CD14-positive monocyte (primary cell): ENCODE measurements around the gene CABP4. TPM values are rescaled to one million over a fixed set of nuclear protein-coding genes. Genes with fewer than 3 reads are reported as not detected.
A peak's percentile ranks its signal among the peaks of the same experiment; 100 is the strongest.

Source experiments
- DNase-seq, 3 donors: peaks; one replicate each; pipeline ENCODE4 v3.0.0-alpha.2; 2011 to 2022
- H2AFZ ChIP-seq: 2 replicates; pipeline ENCODE4 v1.6.0; 2012; ENCODE audit warnings: mild to moderate bottlenecking, low read depth, low read length, inconsistent platforms; ENCODE audit not compliant: insufficient read depth, poor library complexity, severe bottlenecking
- H3K27ac ChIP-seq, 2 donors: 1 replicate in 1 of 2; 2 replicates in 1 of 2; pipeline ENCODE4 v1.5.1; 2012 to 2013; ENCODE audit warnings: low read length in 2 of 2, control low read depth in 1 of 2, inconsistent platforms in 1 of 2, low read depth in 1 of 2, mild to moderate bottlenecking in 1 of 2
- H3K27me3 ChIP-seq, 2 donors: one replicate each; pipeline versions ENCODE4 v1.6.0 to v1.6.1; 2011 to 2013; ENCODE audit warnings: low read length in 2 of 2; ENCODE audit not compliant: control insufficient read depth in 2 of 2, insufficient read depth in 2 of 2
- H3K36me3 ChIP-seq, 2 donors: replicated peaks in 1 of 2; 1 replicate in 1 of 2; 2 replicates in 1 of 2; pipeline versions ENCODE4 v1.5.1 to v1.6.1; 2012 to 2013; ENCODE audit warnings: low read length in 2 of 2, control low read depth in 1 of 2, inconsistent platforms in 1 of 2, mild to moderate bottlenecking in 1 of 2; ENCODE audit not compliant: insufficient read depth in 2 of 2, control insufficient read depth in 1 of 2
- H3K4me1 ChIP-seq, 2 donors: 1 replicate in 1 of 2; 2 replicates in 1 of 2; pipeline versions ENCODE4 v1.5.1 to v1.6.1; 2012 to 2013; ENCODE audit warnings: low read length in 2 of 2, control low read depth in 1 of 2, inconsistent platforms in 1 of 2, mild to moderate bottlenecking in 1 of 2, moderate library complexity in 1 of 2; ENCODE audit not compliant: insufficient read depth in 2 of 2, control insufficient read depth in 1 of 2
- H3K4me2 ChIP-seq: replicated peaks from 2 replicates; pipeline ENCODE3; 2012; ENCODE audit warnings: low read length, moderate library complexity, mild to moderate bottlenecking; ENCODE audit not compliant: poor library complexity, severe bottlenecking; ENCODE audit errors: extremely low read depth
- H3K4me3 ChIP-seq, 3 experiments: fragments of 200-600 bp in 1 of 3; sonication (generic) in 1 of 3; replicated peaks in 1 of 3; 1 replicate in 2 of 3; 2 replicates in 1 of 3; pipeline ENCODE4 v1.5.1; 2011 to 2013; ENCODE audit warnings: low read length in 3 of 3, mild to moderate bottlenecking in 3 of 3, control low read depth in 2 of 3, low read depth in 2 of 3, inconsistent platforms in 1 of 3, moderate library complexity in 1 of 3
- H3K79me2 ChIP-seq: 2 replicates; pipeline ENCODE4 v1.6.0; 2012; ENCODE audit warnings: mild to moderate bottlenecking, control low read depth, inconsistent platforms, low read length, moderate library complexity; ENCODE audit not compliant: insufficient read depth
- H3K9ac ChIP-seq: 2 replicates; pipeline ENCODE4 v1.6.0; 2017; ENCODE audit warnings: low read length, mild to moderate bottlenecking; ENCODE audit not compliant: insufficient read depth, poor library complexity, severe bottlenecking
- H3K9me3 ChIP-seq, 2 donors: replicated peaks in 1 of 2; 1 replicate in 1 of 2; 2 replicates in 1 of 2; pipeline versions ENCODE4 v1.5.1 to v1.6.1; 2012 to 2013; ENCODE audit warnings: low read length in 2 of 2, control low read depth in 1 of 2; ENCODE audit not compliant: control insufficient read depth in 1 of 2, insufficient read depth in 1 of 2
- H4K20me1 ChIP-seq: 2 replicates; pipeline ENCODE4 v1.6.0; 2012; ENCODE audit warnings: mild to moderate bottlenecking, low read length, control low read depth, moderate library complexity; ENCODE audit not compliant: insufficient read depth
- H3K27ac Mint-ChIP-seq, 7 donors: one replicate each; pipeline ENCODE4 v1.8.0; 2020; ENCODE audit warnings: mild to moderate bottlenecking in 7 of 7, mixed read lengths in 7 of 7, moderate library complexity in 6 of 7, inconsistent platforms in 2 of 7
- H3K27me3 Mint-ChIP-seq, 3 donors: one replicate each; pipeline ENCODE4 v1.8.0; 2021 to 2022; ENCODE audit warnings: low read depth in 3 of 3, mild to moderate bottlenecking in 3 of 3, mixed read lengths in 3 of 3, moderate library complexity in 3 of 3, inconsistent platforms in 1 of 3
- H3K36me3 Mint-ChIP-seq, 2 donors: one replicate each; pipeline ENCODE4 v1.8.0; 2020; ENCODE audit warnings: mixed read lengths in 2 of 2, inconsistent platforms in 1 of 2, mild to moderate bottlenecking in 1 of 2
- H3K4me1 Mint-ChIP-seq: one replicate; pipeline ENCODE4 v1.8.0; 2020; ENCODE audit warnings: mild to moderate bottlenecking, mixed read lengths
- H3K4me3 Mint-ChIP-seq, 2 donors: one replicate each; pipeline ENCODE4 v1.8.0; 2020; ENCODE audit warnings: mild to moderate bottlenecking in 2 of 2, mixed read lengths in 2 of 2, moderate library complexity in 1 of 2
- H3K9me3 Mint-ChIP-seq, 7 donors: one replicate each; pipeline ENCODE4 v1.8.0; 2020 to 2022; ENCODE audit warnings: mixed read lengths in 7 of 7, mild to moderate bottlenecking in 6 of 7, moderate library complexity in 6 of 7, inconsistent platforms in 2 of 7
- CTCF ChIP-seq: fragments of 200-600 bp; IDR thresholded peaks from one replicate; pipeline ENCODE4 v1.8.0; 2022; ENCODE audit warnings: antibody characterized with exemption, mild to moderate bottlenecking
- WGBS: methylation state at CpG from one replicate; pipeline ENCODE4 v1.1.5; 2013; ENCODE audit warnings: missing lambda C conversion rate; ENCODE audit not compliant: insufficient coverage; 5-methylcytosine and 5-hydroxymethylcytosine counted together
- intact Hi-C, 2 donors: fragments of 100-400 bp; cut with micrococcal nuclease; formaldehyde crosslinking; loops; one replicate each; pipeline versions ENCODE4 v1.15.0 to v1.15.1; 2023
- polyA plus RNA-seq, 3 donors: library from polyadenylated mRNA; depleted of rRNA in 1 of 3; unstranded in 2 of 3; stranded (reverse) in 1 of 3; fragments of 300-500 nt in 2 of 3; fragments of >200 nt in 1 of 3; fragmentation: Illumina TruSeq in 2 of 3; gene quantifications; 1 replicate in 2 of 3; 2 replicates in 1 of 3; pipeline ENCODE4 v1.2.3, GENCODE V29; 2012 to 2021

CABP4 gene
- polyA plus RNA-seq, 3 donors: 0.28 to 1.7 TPM; not detected in 1

- Histone ChIP-seq H3K4me1 (peaks cover 35 to 56% of the 10 kb centered on the region in 2 donors), H3K4me2 (no peak overlapping the region), H3K36me3 (no peaks in the 10 kb centered on the region), H3K27me3 (peaks cover 6 to 68% of the 10 kb centered on the region in 2 donors), H4K20me1 (no peaks in the 10 kb centered on the region), H3K9ac (no peak overlapping the region), H2AFZ (no peak overlapping the region), H3K4me3 (no peak overlapping the region), H3K79me2 (no peaks in the 10 kb centered on the region), H3K27ac (no peak overlapping the region), H3K9me3 (no peaks in the 10 kb centered on the region)
- no peak for TF ChIP-seq CTCF
- intact Hi-C loops: no loop called here
- H3K4me3 Mint-ChIP-seq: peak overlapping the region in 1 of 2 donors; percentile 75
- peaks cover 4 to 8% of the 10 kb centered on the region in 2 donors for H3K36me3 Mint-ChIP-seq
- H3K27me3 Mint-ChIP-seq: peaks cover 49 to 84% (median 73%) of the 10 kb centered on the region in 3 donors
- no peak overlapping the region for H3K27ac Mint-ChIP-seq
- DNase-seq: no peak
- 72% methylated on average over 15 of the region's 21 CpGs for WGBS
- peaks cover 35% of the 10 kb centered on the region for H3K4me1 Mint-ChIP-seq
- H3K9me3 Mint-ChIP-seq: peaks cover 0 to 12% (median 4%) of the 10 kb centered on the region in 7 donors
Observed at GRCh38 chr11:67416416-67417335, 38.5 kb upstream of the CABP4 start.

- intact Hi-C loops: no loop called here
- no peak for DNase-seq
- Histone ChIP-seq H3K4me1 (peaks cover 35 to 56% of the 10 kb centered on the region in 2 donors), H3K9me3 (no peaks in the 10 kb centered on the region), H2AFZ (no peak overlapping the region), H3K4me2 (no peak overlapping the region), H3K36me3 (no peaks in the 10 kb centered on the region), H4K20me1 (no peaks in the 10 kb centered on the region), H3K79me2 (no peaks in the 10 kb centered on the region), H3K9ac (no peak overlapping the region), H3K27ac (no peak overlapping the region), H3K4me3 (no peak overlapping the region), H3K27me3 (peaks cover 6 to 68% of the 10 kb centered on the region in 2 donors)
- TF ChIP-seq CTCF: no peak
- H3K4me1 Mint-ChIP-seq: peaks cover 35% of the 10 kb centered on the region
- H3K27ac Mint-ChIP-seq: no peak overlapping the region
- H3K9me3 Mint-ChIP-seq: peaks cover 0 to 12% (median 4%) of the 10 kb centered on the region in 7 donors
- WGBS: 91% methylated on average over 10 of the region's 12 CpGs
- peak overlapping the region in 1 of 2 donors; percentile 75 for H3K4me3 Mint-ChIP-seq
- peaks cover 4 to 8% of the 10 kb centered on the region in 2 donors for H3K36me3 Mint-ChIP-seq
- H3K27me3 Mint-ChIP-seq: peaks cover 46 to 77% (median 67%) of the 10 kb centered on the region in 3 donors
Observed at GRCh38 chr11:67417425-67417824, 37.7 kb upstream of the CABP4 start.
